GM12873 (cell line): Measurements from ENCODE around the gene ALDH1L2.

ENCODE experiments used
- CTCF ChIP-seq: IDR thresholded peaks from 2 replicates; pipeline ENCODE4 v1.5.1; 2012; ENCODE audit warnings: low read depth, mild to moderate bottlenecking, moderate library complexity, low read length, control low read depth; ENCODE audit not compliant: insufficient read depth; ENCODE audit errors: missing control alignments

ALDH1L2 gene

GRCh38 chr12:105025890-105026289 lies 58.4 kb downstream of the ALDH1L2 start:
- TF ChIP-seq CTCF = no peak

DNA sequence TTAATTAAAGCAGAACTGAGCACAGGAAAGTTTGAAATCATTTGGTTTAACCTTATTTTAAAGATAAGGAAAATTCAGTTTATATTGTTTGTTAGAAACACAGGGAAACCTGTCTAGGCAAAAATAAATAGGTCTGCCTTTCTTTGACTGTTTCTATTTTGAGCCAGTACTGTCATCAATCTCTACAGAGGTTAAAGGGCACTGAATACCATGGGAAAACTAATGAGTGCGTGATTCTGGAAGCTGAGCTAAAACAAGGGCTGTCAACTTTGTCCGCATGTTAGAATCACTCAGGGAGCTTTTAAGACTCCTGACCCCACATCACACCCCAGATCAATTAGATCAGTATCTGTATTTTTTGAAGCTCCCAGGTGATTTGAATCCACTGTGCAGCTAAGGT lies 59.3 kb downstream of the ALDH1L2 start:
- TF ChIP-seq CTCF = no peak

DNA sequence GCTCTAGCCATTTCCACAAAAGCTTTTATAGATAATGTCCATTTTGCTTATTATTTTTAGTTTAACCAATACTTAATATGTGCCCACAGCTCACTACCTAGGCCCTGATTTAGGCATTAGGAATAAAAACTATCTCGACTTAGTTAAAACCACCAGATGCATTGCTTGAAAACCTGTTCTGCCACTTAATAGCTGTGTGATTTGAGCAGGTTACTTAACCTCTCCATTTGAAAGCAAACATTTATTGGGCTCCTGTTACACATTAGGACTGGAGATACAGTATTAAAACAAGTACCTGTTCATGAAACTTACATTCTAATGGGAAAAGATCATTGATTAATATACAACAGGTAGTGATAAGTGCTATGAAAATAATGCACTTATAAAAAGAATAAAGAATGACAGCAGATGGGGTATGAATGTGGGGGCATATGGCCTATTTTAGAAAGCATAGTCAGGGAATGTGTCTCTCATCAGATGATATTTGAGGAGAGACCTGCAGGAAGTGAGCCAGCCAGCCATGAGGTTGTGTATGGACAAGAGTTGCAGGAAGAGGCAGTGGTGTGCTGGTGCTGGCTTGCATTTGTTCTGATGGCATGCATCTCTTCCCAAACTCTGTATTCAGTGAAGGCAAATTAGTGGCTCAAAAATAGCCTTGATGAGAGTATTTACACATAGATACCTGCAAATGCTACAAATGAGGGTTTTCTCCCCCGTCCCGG lies 63.9 kb downstream of the ALDH1L2 start:
- no peak for TF ChIP-seq CTCF

GRCh38 chr12:105018776-105019175 lies 65.5 kb downstream of the ALDH1L2 start:
- TF ChIP-seq CTCF = no peak

DNA sequence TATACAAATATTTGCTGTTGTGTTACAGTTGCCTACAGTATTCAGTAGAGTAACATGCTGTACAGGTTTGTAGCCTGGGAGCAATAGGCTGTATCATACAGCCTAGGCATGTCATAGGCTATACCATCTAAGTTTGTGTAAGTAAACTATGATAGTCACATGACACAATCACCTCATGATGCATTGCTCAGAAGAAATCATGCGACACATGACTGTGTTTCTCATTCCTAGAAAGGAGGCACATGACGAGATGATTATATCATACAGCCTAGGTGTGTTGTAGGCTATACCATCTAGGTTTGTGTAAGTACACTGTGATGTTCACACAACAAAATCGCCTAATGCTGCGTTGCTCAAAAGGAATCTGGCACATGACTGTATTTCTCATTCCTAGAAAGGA lies 66.2 kb downstream of the ALDH1L2 start:
- no peak for TF ChIP-seq CTCF

DNA sequence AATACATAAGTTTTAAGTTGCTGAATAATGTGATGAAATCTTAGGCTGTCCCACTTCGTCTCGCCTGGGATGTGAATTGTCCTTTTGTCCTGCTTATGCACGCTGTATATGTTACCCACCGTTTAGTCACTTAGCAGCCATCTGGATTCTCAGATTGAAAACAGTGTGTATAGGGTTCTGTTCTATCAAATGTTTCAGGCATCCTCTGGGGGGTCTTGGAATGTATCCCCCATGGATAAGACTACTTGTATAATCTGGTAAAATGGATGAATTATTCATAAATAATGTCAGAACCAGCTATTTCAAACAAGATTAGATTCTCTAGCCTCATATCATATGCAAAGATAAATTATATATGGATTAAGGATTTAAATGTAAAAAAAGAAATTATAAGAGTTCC lies 68.7 kb downstream of the ALDH1L2 start:
- no peak for TF ChIP-seq CTCF

DNA sequence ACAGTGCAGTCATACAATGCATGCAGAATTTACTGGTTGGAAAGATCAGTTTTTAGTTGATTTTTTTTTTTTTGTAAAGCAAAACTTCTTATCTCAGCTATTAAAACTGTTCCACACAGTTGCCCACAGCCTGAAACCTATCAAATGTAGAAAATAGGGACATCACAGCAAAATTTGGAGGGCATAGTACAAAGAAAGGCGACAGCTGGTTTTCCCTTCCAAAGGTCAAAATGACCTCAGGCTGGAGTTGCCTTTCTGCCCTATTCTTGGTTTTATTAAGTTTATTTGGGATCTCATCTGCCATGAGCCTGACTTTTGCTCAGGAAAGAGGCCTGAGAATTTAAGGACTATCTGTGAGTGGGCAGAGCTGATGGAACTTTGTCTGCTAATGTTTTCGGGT lies 69.7 kb downstream of the ALDH1L2 start:
- no peak for TF ChIP-seq CTCF

GRCh38 chr12:105013892-105014291 lies 70.4 kb downstream of the ALDH1L2 start:
- no peak for TF ChIP-seq CTCF
